Kidney (tissue), 14 donors: ENCODE measurements around the gene PTK6. TPM values are rescaled to one million over a fixed set of nuclear protein-coding genes. Genes with fewer than 3 reads are reported as not detected.

Source experiments
- DNase-seq, 5 donors: peaks; one replicate each; pipeline ENCODE4 v3.0.0-alpha.2; 2013 to 2020
- FAIRE-seq: peaks from 2 replicates; lab custom pipeline; 2012; peaks lifted over from hg19 to GRCh38; lab: Jason Lieb, UNC
- H3K27ac ChIP-seq, 2 donors: one replicate each; pipeline ENCODE4 v1.7.0; 2013; ENCODE audit warnings: low read depth in 2 of 2, low read length in 2 of 2, inconsistent platforms in 1 of 2
- H3K27me3 ChIP-seq: one replicate; pipeline ENCODE4 v1.7.1; 2013; ENCODE audit warnings: low read length, inconsistent platforms; ENCODE audit not compliant: control insufficient read depth, insufficient read depth
- H3K36me3 ChIP-seq, 3 donors: one replicate each; pipeline versions ENCODE4 v1.7.0 to v1.7.1; 2013; ENCODE audit warnings: low read length in 3 of 3, control low read depth in 1 of 3, inconsistent platforms in 1 of 3; ENCODE audit not compliant: insufficient read depth in 3 of 3, control insufficient read depth in 2 of 3
- H3K4me1 ChIP-seq, 3 donors: one replicate each; pipeline versions ENCODE4 v1.7.0 to v1.7.1; 2013; ENCODE audit warnings: low read length in 3 of 3, inconsistent platforms in 1 of 3, low read depth in 1 of 3; ENCODE audit not compliant: control insufficient read depth in 2 of 3, insufficient read depth in 2 of 3
- H3K4me3 ChIP-seq, 3 donors: one replicate each; pipeline versions ENCODE4 v1.7.0 to v1.8.1; 2013; ENCODE audit warnings: low read length in 3 of 3, control low read depth in 1 of 3, inconsistent platforms in 1 of 3
- H3K9ac ChIP-seq, 3 donors: one replicate each; pipeline versions ENCODE4 v1.7.0 to v1.7.1; 2013; ENCODE audit warnings: low read length in 3 of 3, control low read depth in 1 of 3, inconsistent platforms in 1 of 3
- H3K9me3 ChIP-seq, 3 donors: one replicate each; pipeline versions ENCODE4 v1.7.0 to v1.7.1; 2013; ENCODE audit warnings: low read length in 3 of 3, control low read depth in 1 of 3, inconsistent platforms in 1 of 3; ENCODE audit not compliant: control insufficient read depth in 2 of 3, insufficient read depth in 1 of 3
- intact Hi-C: fragments of 100-400 bp; cut with DNase I; formaldehyde crosslinking; loops from one replicate; pipeline ENCODE4 v1.11.1; 2022
- polyA plus RNA-seq: library from polyadenylated mRNA; stranded (reverse); fragments of 350-450 nt; fragmentation: Illumina TruSeq; extraction: RNeasy Lipid Tissue Mini Kit (QIAGEN cat#74804); gene quantifications from one replicate; pipeline ENCODE4 v1.2.3, GENCODE V29; 2014; ENCODE audit warnings: low read depth, low replicate concordance; ENCODE audit not compliant: insufficient read depth
- total RNA-seq: library from RNA; stranded (reverse); fragmentation: NEBNext Ultra II Directional; extraction: Animal tissue kit (Norgen Biotek cat#: 25700); gene quantifications from one replicate; pipeline ENCODE4 v1.2.1, GENCODE V29; 2021
- TF ChIP-seq, protein P1 (sequence below): IDR thresholded peaks from 3 replicates; pipeline ENCODE4 v1.5.1; 2012; ENCODE audit warnings: mild to moderate bottlenecking, moderate library complexity, borderline replicate concordance; ENCODE audit not compliant: insufficient read depth; ENCODE audit errors: extremely low read depth
- donor health status: control.
- donor health status: control.
- donor health status: control.
- donor health status: control.
- donor health status: control.
- donor health status: DM: yes; HTN: yes; CAD: no.
- donor health status: Normal renal cell carcinoma (clear cell type).

Gene PTK6
- total and polyA plus RNA-seq, 2 donors from 2014 or later = 0.26 to 1.1 TPM

DNA sequence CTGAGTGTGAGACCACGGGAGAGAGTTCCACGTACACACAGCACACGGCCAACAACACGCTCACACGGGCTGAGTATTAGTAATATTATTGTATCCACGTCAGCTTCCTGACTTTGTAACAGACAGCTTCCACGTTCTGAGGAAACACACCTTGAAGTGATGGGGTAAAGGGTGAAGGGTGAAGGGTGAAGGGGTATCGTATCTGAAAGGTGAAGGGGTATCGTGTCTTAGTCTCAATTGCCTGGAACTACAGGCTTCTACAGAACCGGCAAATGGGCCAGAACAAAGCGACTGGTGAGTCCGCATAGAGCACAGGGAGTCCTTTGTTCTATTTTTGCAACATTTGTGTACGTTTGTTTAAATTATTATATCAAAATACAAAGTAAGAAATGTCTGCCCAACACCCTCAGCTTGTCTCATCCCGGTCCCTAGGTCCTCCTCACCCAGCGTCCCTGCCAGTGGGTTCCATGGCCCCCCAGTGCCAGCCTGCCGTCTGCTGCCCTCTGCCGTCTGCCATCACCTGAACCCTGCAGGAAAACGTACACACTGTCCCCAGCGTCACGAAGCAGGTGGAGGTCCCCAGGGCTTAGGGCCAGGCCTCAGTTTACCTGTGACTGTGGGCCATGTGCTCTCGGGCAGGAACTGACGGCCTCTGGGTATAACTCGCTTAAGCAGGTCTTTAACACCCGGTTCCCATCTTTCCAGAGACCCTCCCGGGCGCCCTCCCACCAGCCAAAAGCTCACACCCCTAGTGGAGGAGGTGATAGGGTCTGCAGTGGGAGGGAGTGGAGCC, 41.2 kb upstream of the PTK6 start:
- no peaks in the 10 kb centered on the region for H3K27me3 ChIP-seq
- FAIRE-seq (no peak), DNase-seq (no peak)
- TF ChIP-seq, protein P1, sequence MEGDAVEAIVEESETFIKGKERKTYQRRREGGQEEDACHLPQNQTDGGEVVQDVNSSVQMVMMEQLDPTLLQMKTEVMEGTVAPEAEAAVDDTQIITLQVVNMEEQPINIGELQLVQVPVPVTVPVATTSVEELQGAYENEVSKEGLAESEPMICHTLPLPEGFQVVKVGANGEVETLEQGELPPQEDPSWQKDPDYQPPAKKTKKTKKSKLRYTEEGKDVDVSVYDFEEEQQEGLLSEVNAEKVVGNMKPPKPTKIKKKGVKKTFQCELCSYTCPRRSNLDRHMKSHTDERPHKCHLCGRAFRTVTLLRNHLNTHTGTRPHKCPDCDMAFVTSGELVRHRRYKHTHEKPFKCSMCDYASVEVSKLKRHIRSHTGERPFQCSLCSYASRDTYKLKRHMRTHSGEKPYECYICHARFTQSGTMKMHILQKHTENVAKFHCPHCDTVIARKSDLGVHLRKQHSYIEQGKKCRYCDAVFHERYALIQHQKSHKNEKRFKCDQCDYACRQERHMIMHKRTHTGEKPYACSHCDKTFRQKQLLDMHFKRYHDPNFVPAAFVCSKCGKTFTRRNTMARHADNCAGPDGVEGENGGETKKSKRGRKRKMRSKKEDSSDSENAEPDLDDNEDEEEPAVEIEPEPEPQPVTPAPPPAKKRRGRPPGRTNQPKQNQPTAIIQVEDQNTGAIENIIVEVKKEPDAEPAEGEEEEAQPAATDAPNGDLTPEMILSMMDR = no peak
- H3K36me3 ChIP-seq = no peaks in the 10 kb centered on the region
- no peak overlapping the region for H3K9ac ChIP-seq
- no peaks in the 10 kb centered on the region for H3K9me3 ChIP-seq
- intact Hi-C loops = no loop called here
- H3K4me1 ChIP-seq = peaks cover 0 to 4% (median 0%) of the 10 kb centered on the region in 3 donors
- no peak overlapping the region for H3K4me3 ChIP-seq
- no peak overlapping the region for H3K27ac ChIP-seq

DNA sequence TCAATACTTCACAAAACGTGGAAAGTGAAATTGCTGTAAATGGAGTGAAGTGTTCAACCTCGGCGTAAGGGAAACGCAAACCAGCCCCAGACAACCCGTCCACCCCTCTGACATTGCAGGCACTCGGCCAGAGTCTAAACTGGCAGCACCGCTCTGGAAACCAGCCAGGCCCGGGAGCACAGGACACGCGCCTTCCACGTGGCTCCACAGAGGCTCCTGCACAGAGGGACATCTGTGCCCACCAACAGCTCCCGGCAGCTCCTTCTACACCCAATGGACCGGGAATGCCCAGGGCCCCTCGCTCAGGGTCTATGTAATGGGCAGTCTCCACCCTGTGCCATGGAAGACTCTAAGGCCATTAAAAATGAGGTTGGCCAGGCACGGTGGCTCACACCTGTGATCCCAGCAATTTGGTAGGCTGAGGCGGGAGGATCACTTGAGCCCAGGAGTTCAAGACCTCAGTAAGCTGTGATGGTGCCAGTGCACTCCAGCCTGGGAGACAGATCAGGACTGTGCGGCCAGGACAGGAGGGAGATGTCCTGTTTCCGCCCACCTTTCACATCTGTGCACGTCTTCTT, 40.2 kb upstream of the PTK6 start:
- no peaks in the 10 kb centered on the region for H3K27me3 ChIP-seq
- TF ChIP-seq, protein P1 = no peak
- DNase-seq = peak in 1 of 5 donors; percentile 83
- no peaks in the 10 kb centered on the region for H3K36me3 ChIP-seq
- H3K9me3 ChIP-seq = no peaks in the 10 kb centered on the region
- peaks cover 0 to 10% (median 0%) of the 10 kb centered on the region in 3 donors for H3K4me1 ChIP-seq
- H3K9ac ChIP-seq = no peak overlapping the region
- no peak overlapping the region for H3K27ac ChIP-seq
- intact Hi-C loops = no loop called here
- FAIRE-seq = no peak
- no peak overlapping the region for H3K4me3 ChIP-seq

DNA sequence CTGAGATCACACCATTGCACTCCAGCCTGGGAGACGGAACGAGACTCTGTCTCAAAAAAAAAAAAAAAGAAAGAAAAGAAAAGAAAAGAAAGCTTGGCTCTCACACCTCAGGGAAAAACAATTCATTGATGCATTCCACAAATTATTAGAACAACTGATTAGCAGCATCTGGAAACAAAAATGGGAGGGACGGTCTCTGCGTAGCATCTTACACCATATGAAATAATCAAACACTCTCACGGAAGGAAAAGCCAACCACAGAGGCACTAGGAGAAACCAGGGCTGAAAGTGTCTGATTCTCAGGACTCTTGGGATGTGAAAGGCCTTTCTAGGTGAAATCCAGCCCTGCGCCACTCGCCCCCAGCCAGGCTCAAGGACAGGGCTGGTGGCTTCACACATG, 39.1 kb upstream of the PTK6 start:
- Histone ChIP-seq H3K9ac (no peak overlapping the region), H3K36me3 (no peaks in the 10 kb centered on the region), H3K4me1 (peaks cover 0 to 10% (median 0%) of the 10 kb centered on the region in 3 donors), H3K27ac (no peak overlapping the region), H3K27me3 (no peaks in the 10 kb centered on the region), H3K9me3 (no peaks in the 10 kb centered on the region), H3K4me3 (no peak overlapping the region)
- DNase-seq (no peak), FAIRE-seq (no peak)
- TF ChIP-seq, protein P1 = no peak
- intact Hi-C loops = no loop called here
